NK-92 (cell line): ENCODE results near the gene CEMIP.

ENCODE experiments used
- DNase-seq: peaks from one replicate; lab custom pipeline; 2025; ENCODE audit not compliant: unreplicated experiment; lab: John Stamatoyannopoulos, UW

The CEMIP gene

GRCh38 chr15:80878867-80879250 lies 99.7 kb downstream of the CEMIP start:
- no peak for DNase-seq

- no peak for DNase-seq
Measured at GRCh38 chr15:80880086-80880485, 100.9 kb downstream of the CEMIP start.

GRCh38 chr15:80883641-80884040 lies 104.5 kb downstream of the CEMIP start:
- DNase-seq = no peak

GRCh38 chr15:80885016-80885579 lies 105.9 kb downstream of the CEMIP start:
- no peak for DNase-seq

GRCh38 chr15:80887148-80887547 lies 108.0 kb downstream of the CEMIP start:
- DNase-seq = no peak

GRCh38 chr15:80888846-80889245 lies 109.7 kb downstream of the CEMIP start:
- DNase-seq = no peak

- DNase-seq = no peak
Measured at GRCh38 chr15:80890341-80891005, 111.3 kb downstream of the CEMIP start.

GRCh38 chr15:80891006-80891405 lies 111.8 kb downstream of the CEMIP start:
- DNase-seq = no peak

- DNase-seq = no peak
Measured at GRCh38 chr15:80892414-80892813, 113.2 kb downstream of the CEMIP start.

GRCh38 chr15:80893777-80894176 lies 114.6 kb downstream of the CEMIP start:
- no peak for DNase-seq

- no peak for DNase-seq
Measured at GRCh38 chr15:80895091-80895490, 115.9 kb downstream of the CEMIP start.

GRCh38 chr15:80895965-80896364 lies 116.8 kb downstream of the CEMIP start:
- DNase-seq = no peak

- no peak for DNase-seq
Measured at GRCh38 chr15:80898040-80898439, 118.9 kb downstream of the CEMIP start.

GRCh38 chr15:80902298-80902801 lies 123.2 kb downstream of the CEMIP start:
- DNase-seq = no peak

GRCh38 chr15:80904998-80905397 lies 125.8 kb downstream of the CEMIP start:
- DNase-seq = no peak

- DNase-seq = no peak
Measured at GRCh38 chr15:80906159-80906766, 127.1 kb downstream of the CEMIP start.

GRCh38 chr15:80911821-80912220 lies 132.7 kb downstream of the CEMIP start:
- no peak for DNase-seq

GRCh38 chr15:80912673-80913072 lies 133.5 kb downstream of the CEMIP start:
- DNase-seq = no peak

- no peak for DNase-seq
Measured at GRCh38 chr15:80913541-80913940, 134.4 kb downstream of the CEMIP start.

- DNase-seq = no peak
Measured at GRCh38 chr15:80915472-80915871, 136.3 kb downstream of the CEMIP start.

GRCh38 chr15:80916056-80916455 lies 136.9 kb downstream of the CEMIP start:
- DNase-seq = no peak

- no peak for DNase-seq
Measured at GRCh38 chr15:80918196-80918783, 139.1 kb downstream of the CEMIP start.
